HG03025 (cell line): ENCODE measurements around the gene GOLGA8G.
"Not testable (repeated sequence)": the region's sequence is repeated elsewhere in the genome, so short reads cannot be mapped to it uniquely, and the experiment has no call there.

Experiments
- ATAC-seq: cut with Tn5 transposase; IDR thresholded peaks from one replicate; pipeline ENCODE4 v1.9.1; 2021; ENCODE audit warnings: mild to moderate bottlenecking, moderate library complexity; ENCODE audit not compliant: unreplicated experiment, low FRiP score

Gene GOLGA8G, protein sequence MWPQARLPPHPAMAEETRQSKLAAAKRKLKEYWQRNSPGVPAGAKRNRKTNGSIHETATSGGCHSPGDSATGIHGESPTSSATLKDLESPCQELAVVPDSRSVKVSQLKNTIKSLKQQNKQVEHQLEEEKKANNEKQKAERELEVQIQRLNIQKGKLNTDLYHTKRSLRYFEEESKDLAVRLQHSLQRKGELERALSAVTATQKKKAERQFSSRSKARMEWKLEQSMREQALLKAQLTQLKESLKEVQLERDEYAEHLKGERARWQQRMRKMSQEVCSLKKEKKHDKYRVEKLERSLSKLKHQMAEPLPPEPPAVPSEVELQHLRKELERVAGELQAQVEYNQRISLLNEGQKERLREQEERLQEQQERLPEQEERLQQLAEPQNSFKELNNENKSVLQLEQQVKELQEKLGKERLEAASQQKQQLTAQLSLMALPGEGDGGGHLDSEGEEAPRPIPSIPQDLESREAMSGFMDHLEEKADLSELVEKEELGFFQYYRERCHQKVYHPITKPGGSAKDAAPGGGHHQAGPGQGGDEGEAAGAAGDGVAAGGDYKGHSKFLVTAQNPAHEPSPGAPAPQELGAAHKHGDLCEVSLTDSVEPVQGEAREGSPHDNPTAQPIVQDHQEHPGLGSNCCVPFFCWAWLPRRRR

DNA sequence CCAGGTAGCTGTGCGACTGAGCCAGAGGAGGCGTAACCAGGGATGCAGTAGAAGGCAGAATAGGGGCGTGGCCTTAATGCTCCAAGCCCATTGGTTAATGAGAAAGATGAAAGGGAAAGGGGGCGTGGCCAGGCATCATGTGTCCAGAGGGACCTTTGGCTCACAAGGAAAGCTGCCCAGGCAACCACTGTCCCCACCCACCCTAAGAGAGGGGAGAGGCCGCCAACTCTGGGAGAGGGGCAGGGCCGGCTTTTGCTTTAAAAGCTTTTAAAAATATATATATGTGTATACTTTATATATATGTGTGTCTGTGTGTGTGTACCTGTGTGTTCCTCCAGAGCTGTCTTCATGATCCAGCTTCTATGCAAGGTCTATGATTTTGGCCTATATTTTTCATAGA, at the start of gene GOLGA8G:
TSS of gene GOLGA8G (minus strand) at position 18 of the 400 bp plus-strand sequence. CDS start 62 bp downstream, outside the sequence.
- not testable (repeated sequence) for ATAC-seq

DNA sequence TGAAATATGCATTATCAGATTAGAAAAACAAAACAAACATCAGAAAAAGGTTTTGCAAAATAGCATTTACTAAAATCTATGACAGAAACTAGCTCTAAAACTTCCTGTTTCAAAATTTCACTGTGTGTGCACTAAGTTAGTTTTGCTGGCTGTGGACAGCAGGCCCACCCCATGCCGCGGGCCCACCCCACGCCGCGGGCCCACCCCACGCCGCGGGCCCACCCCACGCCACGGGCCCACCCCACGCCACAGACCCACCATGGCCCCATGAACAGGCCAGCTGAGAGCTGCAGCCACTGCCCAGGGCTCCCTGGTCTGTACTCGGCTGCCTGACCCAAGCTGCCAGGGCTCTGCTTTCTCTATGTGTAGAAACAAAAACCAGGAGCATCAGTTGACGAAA, 40.6 kb upstream of the GOLGA8G start:
- not testable (repeated sequence) for ATAC-seq

DNA sequence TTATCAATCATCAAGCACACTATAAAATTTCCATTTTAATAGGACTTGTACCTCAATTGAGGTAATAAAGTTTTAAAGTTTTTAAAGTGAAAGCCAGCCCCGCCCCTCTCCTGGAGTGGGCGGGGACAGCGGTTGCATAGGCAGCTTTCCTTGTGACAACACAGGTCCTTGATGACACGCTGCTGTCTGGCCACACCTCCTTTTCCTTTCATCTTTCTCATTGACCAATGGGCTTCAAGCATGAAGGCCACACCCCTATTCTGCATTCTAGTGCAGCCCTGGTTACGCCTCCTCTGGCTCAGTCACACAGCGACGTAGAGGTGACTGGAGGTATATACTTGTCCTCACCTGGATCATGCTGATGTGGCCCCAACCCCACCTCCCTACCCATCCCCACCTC, 20.5 kb upstream of the GOLGA8G start, which contains the start of gene GOLGA6L25:
TSS of gene GOLGA6L25 (plus strand) at position 301 of the 400 bp plus-strand sequence. CDS start at position 362, 61 bp downstream.
- ATAC-seq: not testable (repeated sequence)

DNA sequence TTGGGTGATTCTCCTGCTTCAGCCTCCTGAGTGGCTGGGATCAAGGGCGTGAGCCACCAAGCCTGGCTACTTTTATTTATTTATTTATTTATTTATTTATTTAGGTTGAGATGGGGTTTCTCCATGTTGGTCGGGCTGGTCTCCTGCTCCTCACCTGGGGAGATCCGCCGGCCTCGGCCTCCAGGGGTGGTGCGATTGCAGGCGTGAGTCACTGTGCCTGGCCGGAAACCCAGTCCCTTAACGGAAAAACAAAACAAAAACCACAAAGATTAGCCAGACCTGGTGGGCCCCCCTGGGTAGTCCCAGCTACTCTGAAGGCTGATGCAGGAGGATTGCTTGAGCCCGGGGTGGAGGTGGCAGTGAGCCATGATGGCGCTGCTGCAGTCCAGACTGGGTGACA, 17.6 kb downstream of the GOLGA8G start:
- not testable (repeated sequence) for ATAC-seq

DNA sequence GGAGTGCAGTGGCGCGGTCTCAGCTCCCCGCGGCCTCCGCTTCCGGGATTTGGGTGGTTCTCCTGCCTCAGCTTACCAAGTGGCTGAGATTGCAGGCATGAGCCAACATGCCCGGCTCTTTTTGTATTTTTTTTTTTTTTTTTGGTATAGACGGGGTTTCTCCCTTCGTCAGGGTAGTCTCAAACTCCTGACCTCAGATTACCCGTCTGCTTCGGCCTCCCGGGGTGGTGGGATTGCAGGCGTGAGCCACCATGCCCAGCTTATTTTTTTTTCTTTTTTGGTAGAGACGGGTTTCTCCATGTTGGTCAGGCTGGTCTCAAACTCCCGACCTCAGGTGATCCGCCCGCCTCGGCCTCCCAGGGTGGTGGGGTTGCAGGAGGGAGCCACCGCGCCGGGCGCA, 18.6 kb downstream of the GOLGA8G start:
- ATAC-seq: not testable (repeated sequence)

DNA sequence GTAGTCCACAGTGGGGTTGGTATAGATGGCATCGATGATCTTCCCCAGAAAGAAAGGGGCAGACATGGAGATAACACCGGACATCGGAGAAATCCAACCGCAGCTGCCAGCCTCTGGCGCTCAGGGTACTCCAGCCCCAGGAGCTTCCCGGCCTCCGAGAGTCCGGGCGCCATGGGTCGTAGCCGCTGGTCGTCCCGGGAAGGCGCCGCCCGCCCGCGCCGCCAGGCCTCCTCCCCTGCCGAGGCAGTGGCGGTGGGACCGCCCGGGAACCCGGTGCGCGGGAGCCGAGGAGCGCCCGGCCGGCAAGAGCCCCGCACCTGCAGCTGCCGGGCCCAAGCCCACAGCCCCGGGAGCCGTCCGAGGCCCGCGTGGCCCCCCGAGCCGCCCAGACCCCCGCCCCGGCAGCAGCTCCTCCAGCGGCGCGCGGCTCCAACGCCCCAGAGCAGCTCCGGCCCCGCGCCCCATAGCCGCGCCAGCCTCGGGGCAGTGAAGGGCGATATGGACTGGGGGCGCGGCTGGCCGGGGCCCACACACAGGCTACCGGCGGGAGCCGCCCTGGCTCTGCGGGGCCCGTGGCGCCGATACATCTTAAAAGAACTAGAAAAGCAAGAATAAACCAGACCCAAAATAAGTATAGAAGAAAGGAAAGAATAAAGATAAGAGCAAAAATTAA, 24.4 kb downstream of the GOLGA8G start:
- ATAC-seq: not testable (repeated sequence)

DNA sequence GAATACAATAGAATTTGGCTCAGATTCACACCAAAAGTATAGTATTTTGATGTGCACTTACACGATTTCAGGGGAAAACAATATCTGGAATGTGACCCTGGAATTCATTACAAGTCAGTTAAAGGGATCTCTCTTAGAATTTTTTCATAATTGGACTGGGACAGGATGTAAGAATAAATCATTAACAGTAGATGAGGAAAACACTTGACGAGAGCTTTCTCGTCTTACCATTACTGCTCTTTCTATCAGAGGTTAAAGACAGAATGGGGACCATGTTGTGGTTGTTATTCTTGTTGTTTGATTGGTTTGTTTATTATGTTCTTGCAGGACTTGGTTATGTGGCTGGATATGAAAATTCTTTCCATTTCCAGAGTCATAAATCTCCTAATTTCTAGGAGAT, 51.4 kb downstream of the GOLGA8G start:
- not testable (repeated sequence) for ATAC-seq
